ENCODE data around the gene HERPUD1.
A peak's percentile ranks its signal among the peaks of the same experiment; 100 is the strongest.

The HERPUD1 gene

DNA sequence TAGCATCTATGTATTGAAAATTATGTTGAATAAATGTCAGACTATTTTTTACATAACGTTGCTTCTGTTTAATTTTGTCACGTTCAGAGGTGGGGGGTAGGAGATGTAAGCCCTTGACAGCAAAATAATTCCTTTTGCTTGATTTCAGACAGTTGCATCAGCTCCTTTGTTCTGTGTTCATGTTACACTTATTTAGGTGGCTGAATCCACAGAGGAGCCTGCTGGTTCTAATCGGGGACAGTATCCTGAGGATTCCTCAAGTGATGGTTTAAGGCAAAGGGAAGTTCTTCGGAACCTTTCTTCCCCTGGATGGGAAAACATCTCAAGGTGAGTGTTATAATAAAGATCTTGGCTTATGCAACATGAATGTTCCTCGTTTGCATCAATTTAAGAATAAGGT, 4.5 kb downstream of the HERPUD1 start:
- DNase-seq = peak; percentile 10

DNA sequence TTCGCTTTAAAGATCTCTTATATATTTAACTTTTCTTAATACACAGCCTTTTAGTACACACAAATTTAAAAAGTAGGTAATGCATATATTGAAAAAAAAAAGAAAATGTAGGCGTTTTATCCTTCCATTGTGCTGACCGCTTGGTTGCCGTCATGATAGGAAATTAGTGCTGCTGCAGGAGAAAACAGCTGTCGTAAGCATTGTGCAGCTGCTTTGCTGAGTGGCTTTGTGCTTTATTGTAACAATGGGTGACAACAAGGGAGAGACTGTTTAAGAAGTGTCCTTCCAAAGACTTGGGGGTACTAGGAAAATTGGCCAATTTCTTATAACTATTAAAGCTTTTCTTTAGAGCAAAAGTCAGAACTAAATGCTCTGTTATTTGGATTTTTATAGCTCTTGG, 5.0 kb downstream of the HERPUD1 start:
- no peak for DNase-seq

DNA sequence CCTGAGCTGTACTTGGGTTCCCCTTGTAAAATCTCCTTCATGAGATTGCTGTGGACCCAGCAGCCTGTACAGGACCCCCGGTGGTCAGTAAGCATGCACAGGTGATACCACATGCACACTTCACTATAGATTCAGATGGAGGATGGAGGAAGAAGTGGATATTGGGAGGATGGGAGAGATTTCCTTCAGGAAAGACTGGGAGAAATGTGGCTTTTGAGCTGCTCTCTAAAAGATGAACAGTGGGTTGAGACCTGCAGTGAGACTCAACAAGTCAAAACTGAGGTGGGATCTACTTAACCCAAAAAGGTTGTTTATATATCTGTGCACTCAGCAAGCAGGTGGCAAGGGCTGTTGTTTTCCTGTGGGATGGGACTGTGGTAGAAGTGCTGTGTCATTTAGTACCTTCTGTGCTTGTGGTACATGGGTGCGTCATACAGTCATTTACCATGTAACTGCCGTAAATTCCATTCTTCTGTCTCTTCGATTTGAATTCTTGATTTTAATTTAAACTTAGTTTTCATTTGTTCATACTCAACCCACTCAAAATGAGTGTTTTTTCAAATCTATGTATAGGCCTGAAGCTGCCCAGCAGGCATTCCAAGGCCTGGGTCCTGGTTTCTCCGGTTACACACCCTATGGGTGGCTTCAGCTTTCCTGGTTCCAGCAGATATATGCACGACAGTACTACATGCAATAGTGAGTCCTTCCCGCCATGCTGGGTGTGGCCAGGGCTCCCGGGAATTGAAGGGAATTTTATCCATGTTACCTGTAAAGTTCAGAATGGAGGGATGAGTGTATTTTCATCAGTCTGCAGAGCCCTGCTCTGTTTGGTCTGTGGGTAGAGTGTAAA, 6.9 kb downstream of the HERPUD1 start:
- peak; percentile 27 for DNase-seq

DNA sequence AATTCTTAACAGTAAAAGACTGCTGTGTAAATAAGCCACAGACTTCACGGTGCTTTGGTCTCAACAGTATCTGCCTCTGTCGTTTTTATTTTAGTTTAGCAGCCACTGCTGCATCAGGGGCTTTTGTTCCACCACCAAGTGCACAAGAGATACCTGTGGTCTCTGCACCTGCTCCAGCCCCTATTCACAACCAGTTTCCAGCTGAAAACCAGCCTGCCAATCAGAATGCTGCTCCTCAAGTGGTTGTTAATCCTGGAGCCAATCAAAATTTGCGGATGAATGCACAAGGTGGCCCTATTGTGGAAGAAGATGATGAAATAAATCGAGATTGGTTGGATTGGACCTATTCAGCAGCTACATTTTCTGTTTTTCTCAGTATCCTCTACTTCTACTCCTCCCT, 7.9 kb downstream of the HERPUD1 start:
- DNase-seq = peak; percentile 88

DNA sequence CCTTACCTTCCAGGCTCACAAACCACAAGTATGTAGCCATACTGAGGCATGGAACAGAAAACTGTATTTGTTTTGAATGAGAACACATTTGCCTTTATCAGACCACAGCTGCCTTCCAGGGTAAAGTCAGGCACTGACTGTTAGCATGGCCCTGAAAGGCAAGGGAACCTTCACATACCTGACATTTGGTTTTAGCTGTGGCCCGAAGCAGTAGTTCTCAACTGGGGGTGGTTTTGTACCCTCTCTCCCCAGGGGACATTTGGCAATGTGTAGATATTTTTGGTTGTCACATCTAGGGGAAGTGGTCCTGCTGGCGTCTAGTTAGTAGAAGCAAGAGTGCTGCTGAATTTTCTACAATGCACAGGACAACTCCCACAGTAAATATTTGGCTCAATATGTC, 9.2 kb downstream of the HERPUD1 start:
- DNase-seq = no peak

DNA sequence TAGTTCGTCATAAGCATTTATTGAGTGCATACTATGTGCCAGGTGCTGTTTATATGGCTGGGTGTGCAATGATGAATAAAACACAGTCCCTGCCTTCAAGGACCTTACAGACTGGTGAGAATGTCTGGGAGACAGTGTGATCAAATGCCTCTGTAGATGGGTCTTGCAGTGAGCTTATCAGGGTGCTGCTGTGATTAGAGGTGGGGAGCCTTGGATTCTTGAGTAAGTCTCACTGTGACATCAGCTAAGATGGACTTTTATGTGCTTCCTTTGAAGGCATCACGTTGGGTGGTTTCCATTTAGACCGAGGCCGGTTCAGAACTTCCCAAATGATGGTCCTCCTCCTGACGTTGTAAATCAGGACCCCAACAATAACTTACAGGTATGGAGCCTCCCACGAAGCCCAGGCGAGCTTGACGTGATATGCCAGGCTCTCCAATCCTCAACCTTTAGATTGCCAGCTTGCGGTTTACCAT, 10.0 kb downstream of the HERPUD1 start:
- DNase-seq = no peak

DNA sequence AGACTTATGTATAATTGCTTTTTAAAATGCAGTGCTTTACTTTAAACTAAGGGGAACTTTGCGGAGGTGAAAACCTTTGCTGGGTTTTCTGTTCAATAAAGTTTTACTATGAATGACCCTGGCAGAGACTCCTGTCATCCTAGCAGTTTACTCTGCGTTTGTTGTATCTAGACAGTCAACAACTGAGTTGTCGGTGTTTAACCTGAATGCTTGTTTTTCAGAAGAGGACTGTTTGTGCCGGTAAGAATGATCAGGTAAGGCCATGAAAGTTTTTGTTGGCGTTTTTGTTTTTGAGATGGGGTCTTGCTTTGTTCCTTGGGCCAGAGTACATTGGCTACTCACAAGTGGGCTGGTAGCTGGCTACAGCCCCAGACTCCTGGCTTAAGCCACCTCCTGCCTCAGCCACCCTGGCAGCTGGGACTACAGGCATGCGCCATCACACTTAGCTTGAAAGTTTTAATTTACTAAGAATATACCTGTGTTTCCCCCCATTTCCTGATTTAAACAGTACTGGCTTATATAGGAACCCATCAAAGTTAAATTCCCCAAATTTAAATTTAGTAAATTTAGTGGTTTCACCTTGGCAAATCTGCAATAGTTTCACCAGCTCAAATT, 11.9 kb downstream of the HERPUD1 start:
- no peak for DNase-seq

DNA sequence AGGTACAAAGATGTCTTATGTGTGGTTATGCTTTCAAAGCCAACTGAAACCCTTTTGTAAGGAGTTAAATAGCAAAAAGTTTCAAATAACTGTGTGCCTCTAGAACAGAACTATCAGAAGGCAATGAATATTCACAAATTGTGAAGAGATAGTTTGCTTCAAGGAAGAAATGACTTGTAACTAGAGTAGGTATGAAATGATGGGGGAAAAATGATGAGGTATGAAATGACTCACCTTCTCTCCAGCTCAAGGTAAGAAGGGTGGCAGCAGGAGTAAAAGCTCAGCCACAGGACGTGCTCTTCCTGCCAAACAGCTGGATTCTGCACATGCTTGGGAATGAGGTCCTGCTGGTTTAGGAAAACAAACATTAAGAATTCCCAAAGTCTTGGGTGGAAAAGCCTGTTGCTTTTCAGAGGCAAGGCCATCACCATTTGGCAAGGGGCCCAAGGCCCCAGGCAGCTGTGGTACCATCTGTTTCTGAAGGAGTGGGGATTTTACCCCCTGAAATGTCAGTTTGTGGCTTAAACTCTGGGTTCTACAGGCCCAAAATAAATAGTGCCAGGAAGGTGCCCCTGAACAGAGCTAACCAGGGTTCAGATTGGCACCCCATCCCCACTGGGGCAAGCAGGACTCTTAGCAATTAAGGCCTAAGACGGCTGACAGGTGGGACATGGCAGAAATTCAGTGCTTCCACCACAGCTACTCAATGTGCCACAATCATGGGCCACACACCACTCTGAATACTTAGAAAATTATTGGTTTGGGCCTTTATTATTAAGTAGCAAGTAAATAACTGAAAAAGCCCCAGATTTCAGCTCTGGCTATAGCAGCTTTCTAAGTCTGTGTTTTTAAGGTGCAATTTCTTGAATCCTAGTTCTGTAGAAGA, 13.3 kb downstream of the HERPUD1 start:
- no peak for DNase-seq

DNA sequence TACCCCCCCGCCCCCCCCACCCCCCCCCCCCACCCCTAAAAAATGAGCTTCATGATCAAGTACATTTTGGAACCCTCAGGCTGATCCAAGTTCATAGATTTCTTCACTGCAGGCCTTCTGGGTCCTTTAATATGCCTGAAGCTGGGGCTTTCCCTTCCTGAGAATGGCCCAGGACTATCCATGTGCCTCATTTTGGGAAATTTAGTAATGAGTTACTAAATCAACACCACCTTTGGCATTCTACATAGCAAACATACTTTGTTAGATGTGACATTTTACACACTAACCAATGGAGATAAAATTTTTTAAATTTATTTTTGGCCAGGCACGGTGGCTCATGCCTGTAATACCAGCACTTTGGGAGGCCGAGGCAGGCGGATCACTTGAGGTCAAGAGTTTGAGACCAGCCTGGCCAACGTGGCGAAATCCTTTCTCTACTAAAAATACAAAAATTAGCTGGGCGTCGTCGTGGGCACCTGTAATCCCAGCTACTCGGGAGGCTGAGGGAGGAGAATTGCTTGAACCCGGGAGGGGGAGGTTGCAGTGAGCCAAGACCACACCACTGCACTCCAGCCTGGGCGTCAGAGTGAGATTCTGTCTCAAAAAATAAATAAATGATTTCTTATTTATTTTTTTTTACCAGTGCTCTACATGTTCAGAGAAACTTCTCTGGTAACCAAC, 14.0 kb downstream of the HERPUD1 start:
- no peak for DNase-seq

DNA sequence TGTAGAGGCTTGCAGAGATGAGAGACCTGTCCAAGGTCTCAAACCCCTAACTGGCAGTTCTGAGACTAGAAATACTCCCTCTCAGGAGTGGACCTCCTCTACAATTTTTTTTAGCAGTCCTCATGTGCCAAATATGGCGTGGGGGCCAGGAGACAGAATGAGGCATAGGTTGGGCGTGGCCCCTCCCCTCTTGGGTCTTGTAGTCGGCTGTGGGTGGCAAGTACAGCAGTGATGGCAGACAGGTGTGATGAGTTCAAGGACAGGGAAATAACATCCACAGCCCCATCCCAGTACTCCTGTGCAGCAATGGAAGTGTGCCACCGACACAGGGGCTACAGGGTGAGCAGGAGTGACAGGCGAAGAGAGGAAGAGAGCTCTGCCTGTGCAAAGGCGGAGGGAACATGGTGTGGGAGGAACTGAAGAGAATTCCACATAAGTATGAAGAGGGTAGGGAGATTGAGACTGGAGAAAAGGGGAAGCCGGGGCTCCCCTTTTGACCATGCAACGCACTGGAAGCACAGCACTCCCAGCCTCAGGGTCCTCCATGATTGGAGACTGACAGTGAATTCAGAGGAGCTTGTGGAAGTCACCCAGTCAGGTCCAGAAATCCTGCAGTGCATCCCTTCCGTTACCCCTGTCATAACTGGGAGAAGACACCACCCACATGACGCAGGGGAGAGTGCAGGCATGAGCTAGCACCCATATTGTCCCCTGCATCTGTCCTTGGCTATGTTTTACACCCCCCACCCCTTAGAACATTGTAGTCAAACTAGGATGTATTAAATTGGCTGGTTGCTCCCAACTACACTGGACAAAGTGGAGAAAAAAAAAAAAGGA, 15.0 kb downstream of the HERPUD1 start:
- no peak for DNase-seq

DNA sequence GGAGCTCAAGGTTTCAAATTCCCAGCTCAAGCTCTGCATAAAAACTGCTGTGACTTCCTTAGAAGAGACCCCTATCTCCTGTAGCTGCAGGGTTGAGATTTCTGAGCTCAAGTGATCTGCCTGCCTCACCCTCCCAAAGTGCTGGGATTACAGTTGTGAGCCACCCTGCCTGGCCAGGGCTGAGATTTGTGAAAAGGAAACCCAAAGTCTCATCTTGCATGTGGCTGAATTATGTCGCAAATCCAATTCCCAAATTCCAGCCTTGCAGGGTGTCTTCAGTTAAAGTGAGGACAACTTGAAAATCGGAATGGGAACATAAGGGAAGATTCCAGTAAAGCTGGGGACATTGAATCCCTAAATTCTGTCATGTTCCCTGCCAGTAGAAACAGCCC, 15.7 kb downstream of the HERPUD1 start:
- DNase-seq = no peak

DNA sequence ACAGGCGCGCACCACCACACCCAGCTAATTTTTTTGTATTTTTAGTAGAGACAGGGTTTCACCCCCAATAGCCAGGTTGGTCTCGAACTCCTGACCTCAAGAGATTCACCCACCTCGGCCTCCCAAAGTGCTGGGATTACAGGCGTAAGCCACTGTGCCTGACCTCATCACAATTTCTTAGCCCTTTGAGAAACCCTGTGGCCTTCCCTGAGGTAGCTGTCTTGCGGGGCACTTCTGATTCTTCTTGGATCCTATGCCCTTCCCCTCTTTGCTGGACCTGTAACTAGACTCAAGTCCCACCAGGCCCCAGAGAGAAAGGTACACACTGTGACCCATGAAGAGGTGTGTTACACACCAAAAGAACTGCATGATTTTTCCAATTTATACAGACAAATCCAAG, 16.3 kb downstream of the HERPUD1 start:
- DNase-seq = no peak

DNA sequence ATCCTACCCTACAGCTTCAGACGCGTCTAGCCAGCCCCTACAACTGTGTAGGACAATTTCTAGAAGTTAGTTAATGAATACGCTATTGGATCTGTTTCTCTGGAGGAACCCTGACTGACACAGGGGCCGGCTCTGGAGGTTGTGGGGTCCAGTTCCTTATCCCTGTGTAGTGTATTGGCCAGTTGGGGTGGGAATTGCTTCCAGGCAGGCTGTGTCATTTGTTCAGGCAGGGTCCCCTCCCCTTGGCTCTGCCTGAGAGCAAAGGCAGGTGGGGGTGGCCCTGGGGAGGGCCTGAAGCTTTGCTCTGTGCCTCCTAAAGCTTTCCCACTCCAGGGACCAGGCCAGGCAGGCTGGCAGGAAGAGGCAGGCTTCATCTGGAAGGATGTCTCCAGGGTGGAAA, 18.1 kb downstream of the HERPUD1 start:
- DNase-seq = no peak

DNA sequence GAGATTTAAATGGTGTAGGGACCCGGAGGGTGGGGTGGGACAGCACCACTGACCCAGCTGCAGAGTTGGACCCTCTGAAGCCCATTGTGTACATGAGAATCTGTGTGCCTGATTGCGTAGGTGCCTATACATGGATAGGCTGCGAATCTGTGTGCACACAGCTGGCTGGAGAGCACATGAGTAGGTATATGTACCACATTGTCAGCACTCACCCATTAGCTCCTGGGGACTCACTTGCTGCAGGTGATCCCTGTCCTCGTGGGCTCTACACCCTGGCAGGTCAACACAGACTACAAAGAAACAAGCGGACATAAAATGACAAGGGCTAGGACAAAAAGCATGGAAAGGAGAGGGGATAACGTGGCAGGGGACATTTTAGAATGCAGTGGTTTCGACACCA, 18.5 kb downstream of the HERPUD1 start:
- DNase-seq = no peak

DNA sequence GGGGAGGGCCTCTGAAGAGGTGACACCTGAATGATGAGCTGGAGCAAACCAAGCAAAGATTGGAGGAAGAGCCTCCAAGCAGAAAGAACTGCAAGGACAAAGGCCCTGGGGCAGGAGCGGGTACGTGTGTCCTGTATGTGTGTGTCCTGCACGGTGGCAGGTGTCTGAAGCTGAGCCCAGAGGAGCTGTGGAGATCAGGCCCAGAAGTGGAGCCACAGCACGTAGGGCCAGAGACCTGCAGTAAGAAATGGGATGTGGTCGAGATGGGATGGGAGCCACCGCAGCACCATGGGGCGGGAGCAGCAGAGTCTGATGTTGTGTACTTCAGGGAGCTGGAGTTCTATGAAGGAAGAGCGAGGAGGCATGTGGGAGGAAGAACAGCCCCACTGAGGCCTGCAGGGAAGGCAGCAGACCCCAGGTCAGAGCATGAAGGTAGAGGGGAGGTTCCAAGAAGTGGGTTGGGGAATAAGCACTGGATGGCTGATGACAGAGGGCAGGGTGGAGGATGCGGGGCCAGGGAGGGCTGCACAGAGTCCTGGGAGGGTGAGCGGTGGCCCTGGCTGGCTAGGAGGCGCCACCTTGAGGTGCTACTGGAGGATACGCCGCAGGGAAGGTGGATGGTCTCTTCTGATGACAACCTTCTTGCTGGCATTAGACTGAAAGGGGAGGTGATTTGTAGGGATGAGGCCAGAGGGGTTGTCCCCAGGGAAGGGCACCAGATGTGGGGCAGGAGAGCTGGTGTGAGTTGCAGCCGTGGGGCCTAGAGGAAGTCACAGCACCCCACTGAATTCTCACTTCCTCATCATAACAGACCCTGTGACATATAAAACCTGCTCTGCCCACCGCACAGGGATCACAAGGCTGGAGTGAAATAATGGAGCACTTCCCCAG, 19.2 kb downstream of the HERPUD1 start:
- DNase-seq = peak; percentile 11

DNA sequence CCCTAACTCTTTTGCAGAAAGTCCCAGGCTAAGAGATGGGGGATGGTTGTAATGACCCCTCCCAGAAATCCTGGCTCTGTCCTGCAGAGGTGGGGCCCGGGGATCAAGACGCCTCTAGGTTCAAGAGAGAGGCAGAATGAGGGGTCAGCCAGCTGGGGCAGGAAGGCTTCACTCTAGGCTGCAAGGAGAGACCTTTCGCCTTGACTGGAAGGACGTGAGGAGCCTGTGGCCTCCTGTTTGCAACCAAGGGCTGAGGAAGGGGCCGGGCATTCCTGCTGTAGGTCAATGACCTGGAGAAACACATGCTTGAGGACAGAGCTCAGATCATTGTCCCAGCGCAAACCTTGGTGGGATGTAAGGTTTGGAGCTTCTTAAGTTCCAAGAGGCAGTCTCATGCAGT, 21.1 kb downstream of the HERPUD1 start:
- no peak for DNase-seq

DNA sequence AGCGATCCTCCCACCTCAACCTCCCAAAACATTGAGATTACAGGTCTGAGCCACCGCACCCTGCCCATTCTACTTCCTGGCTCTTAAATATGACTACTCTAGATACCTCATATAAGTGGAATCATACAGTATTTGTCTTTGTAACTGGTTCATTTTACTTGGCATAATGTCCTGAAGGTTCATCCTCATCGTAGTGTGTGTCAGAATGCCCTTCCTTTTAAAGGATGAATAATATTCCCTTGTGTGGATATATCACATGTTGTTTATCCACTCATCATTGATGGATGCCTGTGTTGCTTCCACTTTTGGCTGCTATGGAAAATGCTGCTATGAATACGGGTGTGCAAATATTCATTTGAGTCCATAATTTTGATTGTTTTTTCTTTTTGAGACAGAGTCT, 24.1 kb downstream of the HERPUD1 start:
- no peak for DNase-seq

DNA sequence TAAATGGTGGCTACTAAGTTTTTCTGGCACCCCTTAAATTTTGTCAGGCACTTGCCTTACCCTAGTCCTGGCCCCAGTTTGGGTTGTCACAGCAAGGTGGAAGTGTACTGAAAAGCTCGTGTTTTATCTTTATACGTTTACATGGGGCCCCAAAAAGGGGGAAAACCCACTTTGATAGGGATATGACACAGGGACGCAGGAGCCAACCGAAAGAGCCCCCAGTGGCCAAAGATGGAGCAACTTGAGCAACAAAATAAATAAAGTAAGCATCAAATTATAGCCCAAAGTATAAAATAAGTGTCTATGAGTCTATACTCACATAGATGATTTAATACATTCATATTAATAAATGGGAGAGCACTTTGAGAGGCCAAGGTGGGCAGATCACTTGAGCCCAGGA, 24.8 kb downstream of the HERPUD1 start:
- DNase-seq = no peak

DNA sequence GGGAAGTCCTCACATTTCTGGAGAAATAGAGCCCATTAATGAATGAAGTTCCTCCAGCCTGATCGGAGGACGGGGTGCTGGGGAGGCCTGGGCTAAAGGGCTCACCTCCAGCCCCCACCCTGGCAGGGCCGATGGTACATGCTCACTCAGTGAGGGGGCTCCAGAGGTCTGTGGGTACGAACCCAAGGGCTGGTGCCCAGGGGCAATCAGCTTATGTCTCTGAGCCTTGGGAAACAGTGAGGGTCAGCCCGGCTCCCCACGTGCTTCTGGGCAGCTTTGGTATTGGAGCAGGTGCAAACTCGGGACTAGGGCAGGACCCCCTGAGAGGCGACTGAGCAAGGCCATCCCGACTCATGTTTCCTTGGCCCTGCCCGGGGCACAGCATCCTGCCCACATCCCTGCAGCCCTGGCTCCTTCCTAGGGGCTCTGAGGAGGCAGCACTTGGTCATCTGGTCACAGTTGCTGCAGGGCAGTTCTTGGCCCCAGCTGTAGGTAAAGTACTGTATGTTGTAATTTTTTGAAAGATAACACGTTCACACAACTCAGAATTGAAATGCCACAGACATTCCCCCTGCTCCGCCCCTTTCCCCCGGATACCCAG, 28.8 kb downstream of the HERPUD1 start:
- no peak for DNase-seq

DNA sequence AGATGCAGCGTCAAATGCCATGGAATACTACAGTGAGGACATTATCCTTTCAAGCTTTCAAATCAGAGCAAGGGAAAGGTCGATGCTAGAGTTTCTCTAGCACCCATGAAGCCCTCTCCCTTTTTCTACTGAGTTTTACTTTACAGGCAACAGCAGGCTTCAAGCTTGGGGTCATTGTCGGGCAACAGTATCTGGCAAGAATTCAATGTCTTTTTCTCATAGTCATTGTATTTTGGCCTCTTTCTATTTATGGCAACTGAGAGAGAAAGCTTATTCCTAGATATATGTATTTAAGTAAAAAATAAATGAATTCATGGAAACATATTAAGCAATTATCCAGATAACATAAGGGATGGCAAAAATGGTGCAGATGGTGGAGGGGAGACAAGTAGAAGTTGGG, 29.4 kb downstream of the HERPUD1 start:
- no peak for DNase-seq

Data from NCI-H345 (cell line).